ENCODE data around the gene SMTN.

The SMTN gene

GRCh38 chr22:31080848-31081649 lies at the start of gene SMTN:
SMTN (plus strand) TSS chr22:31081318; CDS start chr22:31083259, 1,941 bp downstream.
- TF ChIP-seq JUND (IDR thresholded peaks at IDR 0.05; ENCODE audit: low read depth): no peak
- in situ Hi-C loops (cut with HindIII; ENCODE audit: low pct_unique_long_range_greater_than_20kb, low sequenced_read_pairs): no loop called here
- DNase-seq (ENCODE audit: low read depth in 1 of 2, low spot score in 1 of 2): peak; percentile 85 to 93

- peak; percentile 44 to 82 for DNase-seq (ENCODE audit: low read depth in 1 of 2, low spot score in 1 of 2)
- in situ Hi-C loops (cut with HindIII; ENCODE audit: low pct_unique_long_range_greater_than_20kb, low sequenced_read_pairs): no loop called here
- peak; percentile 65; the same call in 1 of the 2 replicates for TF ChIP-seq JUND (IDR thresholded peaks at IDR 0.05; ENCODE audit: low read depth)
Observed at GRCh38 chr22:31036671-31037550, 44.2 kb upstream of the SMTN start.

DNA sequence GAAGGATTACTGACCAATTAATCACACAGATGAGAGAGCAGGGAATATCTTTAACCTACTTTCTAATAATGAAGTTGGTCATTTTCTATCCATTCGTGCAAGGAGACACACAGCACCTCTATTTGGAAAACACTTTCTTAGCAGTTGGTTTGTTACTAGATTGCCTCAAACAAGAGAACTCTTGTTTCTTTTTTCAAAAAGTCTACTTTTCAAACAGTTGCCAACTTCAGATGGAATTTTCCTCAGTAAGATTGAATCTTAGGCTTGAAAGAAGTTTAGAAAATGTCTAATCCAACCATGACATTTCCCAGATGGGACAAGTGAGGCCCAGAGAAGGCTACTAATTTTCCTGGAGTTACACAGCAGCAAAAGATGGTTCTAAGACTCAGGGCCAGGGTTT lies 42.4 kb upstream of the SMTN start:
- in situ Hi-C loops (cut with HindIII; ENCODE audit: low pct_unique_long_range_greater_than_20kb, low sequenced_read_pairs): no loop called here
- DNase-seq (ENCODE audit: low read depth in 1 of 2, low spot score in 1 of 2): no peak
- TF ChIP-seq JUND (IDR thresholded peaks at IDR 0.05; ENCODE audit: low read depth): no peak

- no peak for DNase-seq (ENCODE audit: low read depth in 1 of 2, low spot score in 1 of 2)
- in situ Hi-C loops (cut with HindIII; ENCODE audit: low pct_unique_long_range_greater_than_20kb, low sequenced_read_pairs): no loop called here
- no peak for TF ChIP-seq JUND (IDR thresholded peaks at IDR 0.05; ENCODE audit: low read depth)
Observed at GRCh38 chr22:31039393-31039792, 41.7 kb upstream of the SMTN start.

DNA sequence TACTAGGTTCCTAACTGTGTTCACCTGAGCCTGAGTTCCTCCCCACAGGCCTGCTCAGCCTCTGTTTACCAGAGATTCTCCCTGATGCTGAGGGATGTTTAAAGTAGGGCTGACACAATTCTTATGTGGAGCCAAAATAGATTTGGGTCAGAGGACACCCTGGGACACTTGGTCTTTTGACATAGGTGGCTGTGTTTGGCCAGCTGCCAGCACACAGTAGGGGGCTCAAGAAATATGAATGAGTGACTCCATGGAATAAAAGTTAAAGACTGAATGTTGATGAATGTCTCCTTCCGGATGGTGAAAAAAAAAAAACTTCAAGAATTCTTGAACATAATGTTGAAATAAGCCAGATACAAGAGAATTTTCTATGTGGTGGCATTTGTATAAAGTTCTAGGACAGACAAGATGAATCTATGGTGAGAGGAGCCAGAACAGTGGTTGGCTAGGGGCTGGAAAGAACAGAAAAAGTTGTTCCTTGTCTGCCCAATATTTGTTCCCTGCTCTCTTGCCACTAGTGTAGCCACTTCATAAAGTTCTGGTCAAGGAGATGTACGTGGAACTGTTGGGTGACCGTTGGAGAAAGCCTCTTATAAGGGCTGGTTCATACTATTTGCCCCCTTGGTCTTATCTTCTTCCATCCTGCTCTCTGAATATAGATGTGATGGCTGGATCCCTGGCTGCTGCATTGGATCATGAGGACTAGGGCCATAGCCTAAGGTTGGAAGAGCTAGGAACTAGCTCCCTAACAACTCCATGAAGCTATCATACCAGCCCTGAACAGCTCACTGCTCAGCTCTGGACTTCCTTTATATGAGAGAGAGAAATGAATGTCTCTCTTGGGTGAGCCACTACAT lies 40.3 kb upstream of the SMTN start:
- in situ Hi-C loops (cut with HindIII; ENCODE audit: low pct_unique_long_range_greater_than_20kb, low sequenced_read_pairs): no loop called here
- DNase-seq (ENCODE audit: low read depth in 1 of 2, low spot score in 1 of 2): no peak
- TF ChIP-seq JUND (IDR thresholded peaks at IDR 0.05; ENCODE audit: low read depth): no peak

GRCh38 chr22:31044262-31044861 lies 36.8 kb upstream of the SMTN start:
- no peak for DNase-seq (ENCODE audit: low read depth in 1 of 2, low spot score in 1 of 2)
- no peak for TF ChIP-seq JUND (IDR thresholded peaks at IDR 0.05; ENCODE audit: low read depth)
- in situ Hi-C loops (cut with HindIII; ENCODE audit: low pct_unique_long_range_greater_than_20kb, low sequenced_read_pairs): no loop called here

GRCh38 chr22:31045900-31046538 lies 35.1 kb upstream of the SMTN start:
- TF ChIP-seq JUND (IDR thresholded peaks at IDR 0.05; ENCODE audit: low read depth): no peak

GRCh38 chr22:31046539-31047226 lies 34.4 kb upstream of the SMTN start:
- in situ Hi-C loops (cut with HindIII; ENCODE audit: low pct_unique_long_range_greater_than_20kb, low sequenced_read_pairs): no loop called here
- TF ChIP-seq JUND (IDR thresholded peaks at IDR 0.05; ENCODE audit: low read depth): no peak
- no peak for DNase-seq (ENCODE audit: low read depth in 1 of 2, low spot score in 1 of 2)

More at GRCh38 chr22:31045900-31046538, 35.1 kb upstream of the SMTN start:
- DNase-seq (ENCODE audit: low read depth in 1 of 2, low spot score in 1 of 2): no peak
- in situ Hi-C loops (cut with HindIII; ENCODE audit: low pct_unique_long_range_greater_than_20kb, low sequenced_read_pairs): no loop called here

GRCh38 chr22:31048570-31048969 lies 32.5 kb upstream of the SMTN start:
- DNase-seq (ENCODE audit: low read depth in 1 of 2, low spot score in 1 of 2): no peak
- TF ChIP-seq JUND (IDR thresholded peaks at IDR 0.05; ENCODE audit: low read depth): no peak
- in situ Hi-C loops (cut with HindIII; ENCODE audit: low pct_unique_long_range_greater_than_20kb, low sequenced_read_pairs): no loop called here

GRCh38 chr22:31049815-31050420 lies 31.2 kb upstream of the SMTN start:
- no peak for DNase-seq (ENCODE audit: low read depth in 1 of 2, low spot score in 1 of 2)
- in situ Hi-C loops (cut with HindIII; ENCODE audit: low pct_unique_long_range_greater_than_20kb, low sequenced_read_pairs): no loop called here
- TF ChIP-seq JUND (IDR thresholded peaks at IDR 0.05; ENCODE audit: low read depth): no peak
